T-helper 17 cell (primary cell): ENCODE results near the gene SLC35G3. TPM values are rescaled to one million over a fixed set of nuclear protein-coding genes. Genes with fewer than 3 reads are reported as not detected.
A peak's percentile ranks its signal among the peaks of the same experiment; 100 is the strongest.
"Not testable (repeated sequence)": the region's sequence is repeated elsewhere in the genome, so short reads cannot be mapped to it uniquely, and the experiment has no call there.

ENCODE experiments used
- ATAC-seq: fragments of 150-1000 bp; cut with Tn5 transposase; 2 replicates; pipeline ENCODE4 v1.10.0; 2021; ENCODE audit warnings: mild to moderate bottlenecking, moderate library complexity
- DNase-seq, 3 donors: peaks; one replicate each; pipeline versions ENCODE4 v3.0.0 to v3.0.0-alpha.2; 2020 to 2021
- H3K9me3 ChIP-seq: one replicate; pipeline ENCODE4 v1.7.0; 2013; ENCODE audit warnings: low read length, mild to moderate bottlenecking; ENCODE audit not compliant: control insufficient read depth, poor library complexity, severe bottlenecking
- H3K27ac Mint-ChIP-seq: one replicate; pipeline ENCODE4 v1.8.0; 2022; ENCODE audit warnings: mild to moderate bottlenecking, moderate library complexity, mixed read lengths
- H3K27me3 Mint-ChIP-seq: one replicate; pipeline ENCODE4 v1.8.0; 2022; ENCODE audit warnings: mixed read lengths
- H3K36me3 Mint-ChIP-seq: one replicate; pipeline ENCODE4 v1.8.0; 2022; ENCODE audit warnings: low read depth, mixed read lengths
- H3K4me1 Mint-ChIP-seq: one replicate; pipeline ENCODE4 v1.8.0; 2022; ENCODE audit warnings: mild to moderate bottlenecking, mixed read lengths
- H3K4me3 Mint-ChIP-seq: one replicate; pipeline ENCODE4 v1.8.0; 2022; ENCODE audit warnings: mild to moderate bottlenecking, moderate library complexity, mixed read lengths
- total RNA-seq, 4 donors: library from RNA in 2 of 4; stranded (reverse) in 2 of 4; gene quantifications; one replicate each; pipeline ENCODE4 v1.2.3 and lab custom pipeline; 2022 to 2026

Gene SLC35G3
- total RNA-seq, 2 donors from 2014 or later: 0.32 TPM; not detected in 1

DNA sequence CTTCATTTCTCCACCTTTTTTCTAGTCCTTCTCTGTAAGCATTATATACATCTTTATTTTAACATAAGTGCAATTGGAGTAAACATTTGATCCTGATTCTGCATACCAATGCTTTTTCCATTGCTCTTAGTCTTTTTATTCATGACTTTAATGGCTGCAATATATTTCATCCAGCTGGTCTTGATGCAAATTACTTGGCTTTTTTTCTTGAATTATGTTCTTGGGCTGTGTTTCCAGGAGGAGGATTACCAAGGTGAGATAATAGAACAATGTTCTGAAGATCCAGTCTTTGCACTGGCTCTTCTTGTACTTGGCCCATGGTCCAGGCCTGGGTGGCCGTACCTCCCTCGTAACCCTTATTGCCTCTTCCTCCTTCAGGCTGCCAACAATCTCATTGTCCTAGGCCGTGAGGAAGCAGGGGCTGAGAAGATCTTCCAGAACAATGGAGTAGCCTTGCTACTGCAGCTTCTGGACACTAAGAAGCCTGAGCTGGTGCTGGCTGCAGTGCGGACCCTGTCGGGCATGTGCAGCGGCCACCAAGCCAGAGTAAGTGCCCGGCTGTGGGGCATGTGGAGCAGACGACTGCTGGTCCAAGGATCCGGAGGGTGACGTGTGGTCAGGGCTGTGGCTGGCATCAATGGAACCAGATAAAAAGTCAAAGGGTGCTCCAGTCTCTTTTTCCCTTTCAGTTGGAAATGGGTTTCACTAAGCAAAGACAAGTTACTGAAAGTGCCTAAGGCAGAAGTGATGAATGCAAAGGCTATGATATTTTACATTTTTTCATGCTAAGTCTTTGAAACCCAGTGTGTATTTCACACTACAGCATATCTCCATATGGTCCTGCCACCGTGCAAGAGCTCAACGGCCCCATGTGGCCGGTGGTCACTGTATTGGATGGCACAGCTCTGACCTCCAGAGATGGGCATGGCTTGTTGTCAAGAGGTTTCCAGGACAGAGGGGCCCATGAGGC is 39.7 kb downstream of the SLC35G3 start:
- peak overlapping the region; percentile 49 for H3K27ac Mint-ChIP-seq
- H3K4me3 Mint-ChIP-seq: no peak overlapping the region
- DNase-seq (no peak), ATAC-seq (no peak)
- no peaks in the 10 kb centered on the region for H3K9me3 ChIP-seq
- H3K36me3 Mint-ChIP-seq: no peaks in the 10 kb centered on the region
- peaks cover 4% of the 10 kb centered on the region for H3K4me1 Mint-ChIP-seq
- H3K27me3 Mint-ChIP-seq: peaks cover 11% of the 10 kb centered on the region

- DNase-seq (no peak), ATAC-seq (no peak)
- no peaks in the 10 kb centered on the region for H3K36me3 Mint-ChIP-seq
- H3K27me3 Mint-ChIP-seq: peaks cover 11% of the 10 kb centered on the region
- no peak overlapping the region for H3K4me3 Mint-ChIP-seq
- H3K4me1 Mint-ChIP-seq: peaks cover 4% of the 10 kb centered on the region
- no peak overlapping the region for H3K27ac Mint-ChIP-seq
- H3K9me3 ChIP-seq: no peaks in the 10 kb centered on the region
Measured at GRCh38 chr17:35152421-35153140, 41.6 kb downstream of the SLC35G3 start.

GRCh38 chr17:35151080-35151479 is 43.1 kb downstream of the SLC35G3 start:
- H3K36me3 Mint-ChIP-seq, H3K27ac Mint-ChIP-seq, H3K4me1 Mint-ChIP-seq, H3K4me3 Mint-ChIP-seq, H3K27me3 Mint-ChIP-seq, H3K9me3 ChIP-seq, DNase-seq, ATAC-seq: not testable (repeated sequence)

DNA sequence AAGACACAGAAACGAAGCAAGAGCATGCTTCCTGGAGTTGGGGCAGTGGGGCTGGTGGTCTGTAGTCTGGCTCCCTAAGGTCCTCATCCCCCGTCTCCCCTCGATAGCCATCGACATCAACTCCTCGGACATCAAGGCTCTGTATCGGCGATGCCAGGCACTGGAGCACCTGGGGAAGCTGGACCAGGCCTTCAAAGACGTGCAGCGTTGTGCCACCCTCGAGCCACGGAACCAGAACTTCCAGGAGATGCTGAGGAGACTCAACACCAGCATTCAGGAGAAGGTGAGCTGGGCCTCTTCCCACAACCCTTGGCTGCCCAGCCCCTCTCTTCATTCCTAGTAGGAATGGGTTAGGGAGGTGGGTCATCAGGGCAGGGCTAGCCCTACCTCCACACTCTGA is 44.3 kb downstream of the SLC35G3 start:
- Mint-ChIP-seq H3K4me1 (peaks cover 4% of the 10 kb centered on the region), H3K4me3 (no peak overlapping the region)

GRCh38 chr17:35148144-35148543 is 46.0 kb downstream of the SLC35G3 start:
- H3K27me3 Mint-ChIP-seq: no peaks in the 10 kb centered on the region
- ATAC-seq: no peak
- H3K4me3 Mint-ChIP-seq: no peak overlapping the region
- H3K27ac Mint-ChIP-seq: no peak overlapping the region
- DNase-seq: no peak
- H3K36me3 Mint-ChIP-seq: no peaks in the 10 kb centered on the region
- no peaks in the 10 kb centered on the region for H3K9me3 ChIP-seq
- H3K4me1 Mint-ChIP-seq: peaks cover 2% of the 10 kb centered on the region

More for the DNA sequence above, 44.3 kb downstream of the SLC35G3 start:
- Mint-ChIP-seq H3K27ac (no peak overlapping the region), H3K36me3 (no peaks in the 10 kb centered on the region), H3K27me3 (peaks cover 4% of the 10 kb centered on the region)
- ATAC-seq (no peak), DNase-seq (no peak)
- no peaks in the 10 kb centered on the region for H3K9me3 ChIP-seq

GRCh38 chr17:35147375-35147905 is 46.8 kb downstream of the SLC35G3 start, which contains the start of gene UNC45B:
Gene UNC45B, plus strand, starts transcription at chr17:35147817. Its CDS starts 447 bp downstream, at chr17:35148264.
- no peaks in the 10 kb centered on the region for H3K36me3 Mint-ChIP-seq
- ATAC-seq: no peak
- no peak within 1 kb of the TSS for H3K4me3 Mint-ChIP-seq
- H3K9me3 ChIP-seq: no peaks in the 10 kb centered on the region
- no peak within 1 kb of the TSS for H3K27ac Mint-ChIP-seq
- H3K27me3 Mint-ChIP-seq: no peaks in the 10 kb centered on the region
- peaks cover 2% of the 10 kb centered on the region for H3K4me1 Mint-ChIP-seq
- DNase-seq: no peak

DNA sequence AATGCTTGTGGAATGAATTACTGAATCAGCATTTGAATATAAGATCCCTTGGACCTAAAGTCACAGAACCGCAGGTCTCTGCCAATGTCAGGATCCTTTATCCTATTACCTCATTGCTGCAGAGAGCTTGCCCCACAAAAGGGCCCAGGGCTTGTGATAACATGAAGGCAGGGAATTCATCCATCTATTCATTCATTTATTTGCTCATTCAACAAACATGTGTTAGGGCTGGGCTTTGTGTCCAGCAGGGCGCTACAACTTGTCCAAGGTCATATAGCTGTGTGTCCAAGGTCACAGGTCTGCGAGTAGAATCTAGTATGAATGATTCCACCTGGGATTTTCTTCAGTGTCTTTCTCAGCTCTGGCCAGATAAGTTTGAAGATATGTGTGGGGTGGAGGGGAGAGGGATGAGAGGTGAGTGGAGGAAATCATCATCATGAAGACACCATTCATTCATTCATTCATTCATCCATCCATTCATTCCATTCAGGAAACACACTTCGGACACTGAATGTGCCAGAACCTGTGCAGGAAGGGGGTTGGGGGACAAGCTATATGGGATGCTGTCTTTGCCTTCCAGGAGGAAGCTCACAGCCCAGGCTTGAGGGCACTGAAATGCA is 47.9 kb downstream of the SLC35G3 start:
- DNase-seq (no peak), ATAC-seq (no peak)
- no peaks in the 10 kb centered on the region for H3K36me3 Mint-ChIP-seq
- H3K27me3 Mint-ChIP-seq: no peaks in the 10 kb centered on the region
- no peak overlapping the region for H3K27ac Mint-ChIP-seq
- H3K4me1 Mint-ChIP-seq: peaks cover 4% of the 10 kb centered on the region
- no peaks in the 10 kb centered on the region for H3K9me3 ChIP-seq
- H3K4me3 Mint-ChIP-seq: no peak overlapping the region

DNA sequence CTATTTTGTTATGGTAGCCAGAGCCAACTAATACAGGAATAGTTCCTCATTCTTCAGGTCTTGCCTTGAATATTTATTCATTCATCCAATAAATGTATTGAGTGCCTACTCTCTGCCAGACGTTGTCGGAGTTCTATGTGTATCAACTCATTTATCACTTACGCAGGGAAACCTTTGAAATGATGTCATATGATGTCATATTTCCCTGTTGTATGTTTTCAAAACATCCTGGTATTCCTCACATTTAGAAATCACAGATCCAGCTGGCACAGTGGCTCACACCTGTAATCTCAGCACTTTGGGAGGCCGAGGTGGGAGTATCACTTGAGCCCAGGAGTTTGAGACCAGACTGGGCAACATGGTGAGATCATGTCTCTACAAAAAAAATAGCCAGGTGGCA is 49.4 kb downstream of the SLC35G3 start:
- Mint-ChIP-seq H3K4me3 (no peak overlapping the region), H3K27me3 (no peaks in the 10 kb centered on the region), H3K36me3 (no peaks in the 10 kb centered on the region), H3K4me1 (peaks cover 4% of the 10 kb centered on the region), H3K27ac (peak overlapping the region; percentile 24)
- H3K9me3 ChIP-seq: no peaks in the 10 kb centered on the region
- ATAC-seq (no peak), DNase-seq (no peak)

Other genes with a start within 250 kb of the SLC35G3 start
- 1 to 10 TPM; 3.5 to 5.1 TPM for gene CCT6B, start 232.9 kb downstream of the SLC35G3 start, total RNA-seq
- gene ZNF830, start 232.9 kb downstream of the SLC35G3 start, total RNA-seq: 10 to 100 TPM; 28.0 to 33.3 TPM
- 10 to 100 TPM; 43.1 to 48.7 TPM for gene LIG3, start 213.9 kb downstream of the SLC35G3 start, total RNA-seq
- gene RFFL, start 130.7 kb downstream of the SLC35G3 start, total RNA-seq: 10 to 100 TPM; 71.0 to 72.1 TPM
- gene RAD51D, start 74.5 kb downstream of the SLC35G3 start, total RNA-seq: 10 to 100 TPM in 1 of 2 donors, 1 to 10 TPM in 1; 8.7 to 14.2 TPM
- not detected for gene FNDC8, start 72.8 kb downstream of the SLC35G3 start, total RNA-seq
- 1 to 10 TPM; 9.5 to 9.6 TPM for gene NLE1, start 52.1 kb downstream of the SLC35G3 start, total RNA-seq
- gene UNC45B, start 46.6 kb downstream of the SLC35G3 start, total RNA-seq: under 1 TPM; 0.15 to 0.23 TPM
- 100 to 1,000 TPM; 104 to 109 TPM for gene SLFN5, start 48.7 kb upstream of the SLC35G3 start, total RNA-seq
- gene SLFN11, start 179.2 kb upstream of the SLC35G3 start, total RNA-seq: 10 to 100 TPM; 21.0 to 26.7 TPM
- gene SLFN12, start 238.1 kb upstream of the SLC35G3 start, total RNA-seq: 1 to 10 TPM; 5.3 to 5.4 TPM